GM12878 (cell line): ENCODE results near the gene RNF31. TPM values are rescaled to one million over a fixed set of nuclear protein-coding genes. Genes with fewer than 3 reads are reported as not detected.

ENCODE experiments used
- ATAC-seq: fragments of 200-7000 bp; cut with Tn5 transposase; 3 replicates; pipeline ENCODE4 v1.9.1; 2020; ENCODE audit warnings: mild to moderate bottlenecking, moderate library complexity
- BruUV-seq: library from RNA; stranded (reverse); fragments of 400-500 nt; replicated peaks from 2 replicates; lab custom pipeline; 2021; lab: Mats Ljungman, UMichigan
- CTCF ChIA-PET: fragments of 300-600 bp; sonication (Branson Sonifier 250); formaldehyde crosslinking; extraction: SDS; loops from one replicate; lab custom pipeline; 2021; ENCODE audit warnings: inconsistent platforms; lab: Yijun Ruan, JAX
- POLR2A ChIA-PET: fragments of 350-600 bp; formaldehyde crosslinking; extraction: SDS; loops from one replicate; lab custom pipeline; 2021; ENCODE audit warnings: inconsistent platforms; lab: Charles Lee
- RAD21 ChIA-PET: fragments of 300-600 bp; sonication (Branson Sonifier 250); formaldehyde crosslinking; loops from one replicate; lab custom pipeline; 2023; ENCODE audit warnings: antibody characterized with exemption; ENCODE audit not compliant: unreplicated experiment; lab: Charles Lee
- SMC1A ChIA-PET: fragments of 300-600 bp; sonication (Branson Sonifier 250); formaldehyde crosslinking; loops from one replicate; lab custom pipeline; 2023; ENCODE audit not compliant: unreplicated experiment, uncharacterized antibody; lab: Charles Lee
- DNase-seq: peaks from one replicate; pipeline ENCODE4 v3.0.0-alpha.2; 2011; ENCODE audit warnings: low read depth, low spot score
- FAIRE-seq: peaks from 3 replicates; lab custom pipeline; 2011; peaks lifted over from hg19 to GRCh38; lab: Jason Lieb, UNC
- H2AFZ ChIP-seq: 2 replicates; pipeline ENCODE4 v1.6.0; 2011; ENCODE audit warnings: low read depth, low read length, control low read depth; ENCODE audit not compliant: control insufficient read depth
- H3K27ac ChIP-seq: 2 replicates; pipeline ENCODE4 v1.5.1; 2011; ENCODE audit warnings: control low read depth; ENCODE audit not compliant: control insufficient read depth, insufficient read depth
- H3K27me3 ChIP-seq, 2 experiments: replicated peaks in 1 of 2; 2 replicates each; pipeline versions ENCODE4 v1.6.0 to v1.6.1; 2011; ENCODE audit warnings: low read length in 1 of 2; ENCODE audit not compliant: control insufficient read depth in 2 of 2, insufficient read depth in 2 of 2
- H3K36me3 ChIP-seq, 2 experiments: 2 replicates each; pipeline ENCODE4 v1.5.1; 2011; ENCODE audit warnings: low read length in 1 of 2; ENCODE audit not compliant: control insufficient read depth in 2 of 2, insufficient read depth in 2 of 2
- H3K4me1 ChIP-seq: 2 replicates; pipeline ENCODE4 v1.6.1; 2011; ENCODE audit warnings: mild to moderate bottlenecking, low read length, moderate library complexity, mixed read lengths; ENCODE audit not compliant: control insufficient read depth, insufficient read depth
- H3K4me2 ChIP-seq: 2 replicates; pipeline ENCODE4 v1.6.0; 2011; ENCODE audit warnings: control low read depth; ENCODE audit not compliant: control insufficient read depth, insufficient read depth
- H3K4me3 ChIP-seq: fragments of 200-600 bp; sonication (generic); 2 replicates; pipeline ENCODE4 v1.5.1; 2016
- H3K79me2 ChIP-seq: 2 replicates; pipeline ENCODE4 v1.6.0; 2011; ENCODE audit warnings: low read length; ENCODE audit not compliant: control insufficient read depth, insufficient read depth
- H3K9ac ChIP-seq: 2 replicates; pipeline ENCODE4 v1.8.0; 2011; ENCODE audit warnings: low read length, control low read depth, mixed read lengths; ENCODE audit not compliant: control insufficient read depth, insufficient read depth
- H3K9me3 ChIP-seq: replicated peaks from 3 replicates; pipeline ENCODE4 v1.5.1; 2011; ENCODE audit warnings: mild to moderate bottlenecking, low read length; ENCODE audit not compliant: control insufficient read depth, insufficient read depth
- H4K20me1 ChIP-seq: 2 replicates; pipeline ENCODE4 v1.6.0; 2011; ENCODE audit not compliant: control insufficient read depth, insufficient read depth
- CBX5 ChIP-seq: sonication (generic); IDR thresholded peaks from 2 replicates; pipeline ENCODE4 v1.6.1; 2016; ENCODE audit warnings: low read depth, moderate library complexity, mild to moderate bottlenecking, inconsistent platforms
- E2F8 ChIP-seq: fragments of 450-650 bp; IDR thresholded peaks from 2 replicates; pipeline ENCODE4 v1.6.1; 2018; ENCODE audit warnings: mild to moderate bottlenecking, low read depth, moderate library complexity; ENCODE audit not compliant: partially characterized antibody
- FOS ChIP-seq: IDR thresholded peaks from 3 replicates; pipeline ENCODE4 v1.6.1; 2011; ENCODE audit warnings: borderline replicate concordance; ENCODE audit not compliant: insufficient read length; ENCODE audit errors: extremely low read depth
- IKZF1 ChIP-seq: fragments of 450-650 bp; conservative IDR thresholded peaks from 2 replicates; pipeline ENCODE4 v1.6.1; 2017; ENCODE audit warnings: antibody characterized with exemption, mild to moderate bottlenecking
- MXI1 ChIP-seq: fragments of 150-350 bp; IDR thresholded peaks from 2 replicates; pipeline ENCODE4 v1.6.1; 2011; ENCODE audit warnings: low read depth, mild to moderate bottlenecking, inconsistent platforms, low read length, improper control_type of control experiment
- NFYA ChIP-seq: IDR thresholded peaks from 2 replicates; pipeline ENCODE4 v1.6.1; 2011; ENCODE audit warnings: low read depth, mild to moderate bottlenecking, low read length, improper control_type of control experiment, borderline replicate concordance
- NKRF ChIP-seq: fragments of 450-650 bp; conservative IDR thresholded peaks from 2 replicates; pipeline ENCODE4 v1.6.1; 2017; ENCODE audit warnings: mild to moderate bottlenecking, moderate library complexity
- RELA ChIP-seq: fragments of 450-650 bp; IDR thresholded peaks from 2 replicates; pipeline ENCODE4 v1.8.0; 2014; ENCODE audit warnings: borderline replicate concordance; ENCODE audit not compliant: partially characterized antibody
- SMAD5 ChIP-seq: IDR thresholded peaks from 2 replicates; pipeline ENCODE4 v1.6.1; 2016; ENCODE audit warnings: antibody characterized with exemption, low read depth
- USF2 ChIP-seq: IDR thresholded peaks from 2 replicates; pipeline ENCODE4 v1.6.1; 2011; ENCODE audit warnings: low read depth, low read length, improper control_type of control experiment, borderline replicate concordance
- ZNF217 ChIP-seq: fragments of 450-650 bp; IDR thresholded peaks from 2 replicates; pipeline ENCODE4 v1.6.1; 2017; ENCODE audit warnings: antibody characterized with exemption, mild to moderate bottlenecking
- WGBS: methylation state at CpG from one replicate; pipeline ENCODE4 v1.1.6; 2016; ENCODE audit warnings: low lambda C conversion rate; ENCODE audit not compliant: insufficient replicate concordance, insufficient coverage; ENCODE audit errors: missing lambda C conversion rate; 5-methylcytosine and 5-hydroxymethylcytosine counted together
- in situ Hi-C: fragments of 300-500 bp; cut with MboI; formaldehyde crosslinking; loops from 9 replicates; pipeline ENCODE4 v1.14.3; 2018; ENCODE audit warnings: mixed read lengths
- intact Hi-C: fragments of 100-400 bp; cut with micrococcal nuclease; formaldehyde crosslinking; loops from one replicate; pipeline ENCODE4 v1.14.2; 2022; ENCODE audit not compliant: unreplicated experiment
- polyA plus RNA-seq, 11 experiments: library from polyadenylated mRNA; depleted of rRNA in 4 of 11; unstranded in 6 of 11; stranded (reverse) in 5 of 11; fragments of >200 nt; fragmentation: Nextera tagmentation in 4 of 11; fragmentation: Illumina TruSeq in 1 of 11; extraction: Ambion mirVana in 4 of 11; extraction: Trizol in 1 of 11; gene quantifications; 1 replicate in 1 of 11; 2 replicates in 10 of 11; pipeline versions ENCODE4 v1.2.1 to v1.2.3, GENCODE V29; 2011 to 2016; ENCODE audit warnings: inconsistent platforms in 2 of 11, missing spikeins in 2 of 11, low read depth in 1 of 11
- total RNA-seq, 4 experiments: library from RNA; depleted of rRNA in 3 of 4; stranded (reverse); fragments of >200 nt in 3 of 4; fragmentation: Illumina TruSeq in 1 of 4; extraction: Trizol in 1 of 4; gene quantifications; 2 replicates each; pipeline versions ENCODE4 v1.2.1 to v1.2.3, GENCODE V29; 2013 to 2021

Gene RNF31
- total and polyA plus RNA-seq, 10 of the 15 experiments (the other 5 are each of a cell fraction or from before 2014, with no cell fraction given) = 8.5 to 92.7 (median 52.0) TPM

- TF ChIP-seq RELA = peak; percentile 41
- peak; percentile 94 for TF ChIP-seq FOS
- peak; percentile 79 for TF ChIP-seq NFYA
- no peak for TF ChIP-seq CBX5
- peak; percentile 23 for TF ChIP-seq IKZF1
- peak; percentile 32; the same call in 1 of the 2 replicates for TF ChIP-seq SMAD5
Observed at GRCh38 chr14:24114532-24115421, 32.5 kb upstream of the RNF31 start, which contains the start of the genes DCAF11 and NRL (continued).

- H3K9me3 ChIP-seq = no peaks in the 10 kb centered on the region
- no peaks in the 10 kb centered on the region for H3K27me3 ChIP-seq
- H3K79me2 ChIP-seq = peaks cover 24% of the 10 kb centered on the region
- no peaks in the 10 kb centered on the region for H4K20me1 ChIP-seq
- peaks cover 5% of the 10 kb centered on the region for H3K4me1 ChIP-seq
- no peak for ATAC-seq
- no peak for DNase-seq
- ChIA-PET CTCF (interaction anchor here (0.7 to 5.9 kb wide), 18 partner anchors 8 to 1021 kb away, joined by 3 to 39 read pairs (median 7); partner anchors contain the start of genes ACIN1, CIDEB, EMC9 and IRF9), RAD21 (interaction anchor here (1.1 to 5.8 kb wide), 17 partner anchors 9 to 158 kb away, joined by 3 to 69 read pairs (median 9); partner anchors contain the start of genes CARMIL3, EMC9, IPO4 and IRF9), SMC1A (interaction anchor here (0.9 to 7.7 kb wide), 15 partner anchors 10 to 182 kb away, joined by 3 to 70 read pairs (median 7); partner anchors contain the start of genes CHMP4A, IPO4, IRF9 and PCK2), POLR2A (interaction anchor here (0.7 to 17.1 kb wide), 15 partner anchors 10 to 315 kb away, joined by 3 to 276 read pairs (median 7); partner anchors contain the start of genes CARMIL3, CHMP4A, EMC9 and FITM1)
- H3K36me3 ChIP-seq = peaks cover 7 to 23% of the 10 kb centered on the region in 2 experiments
- WGBS = 0% methylated on average over 14 of the region's 14 CpGs
- peak overlapping the region; percentile 96 for H3K4me3 ChIP-seq
- H3K9ac ChIP-seq = peak overlapping the region; percentile 82
- in situ Hi-C loops (loop anchor here (25.0 kb wide), 1 partner anchor 803 kb away; the partner anchor contains the start of genes BCL2L2, PABPN1 and PPP1R3E), intact Hi-C loops (loop anchor here (2.0 kb wide), 1 partner anchor 55 kb away; no protein-coding TSS in a partner anchor)
- peak overlapping the region; percentile 94 for H3K27ac ChIP-seq
- H2AFZ ChIP-seq = peak overlapping the region; percentile 82
- FAIRE-seq = no peak
- TSS peak; percentile 76 for BruUV-seq
- peak overlapping the region; percentile 92 for H3K4me2 ChIP-seq
- TF ChIP-seq E2F8 = no peak
- TF ChIP-seq FOS = no peak
- TF ChIP-seq MXI1 = no peak
- no peak for TF ChIP-seq USF2
- no peak for TF ChIP-seq ZNF217
- peak; percentile 26; the same call in 1 of the 2 replicates for TF ChIP-seq NKRF
Observed at GRCh38 chr14:24115422-24116127, 31.7 kb upstream of the RNF31 start.
